KBM-7 (cell line): ENCODE measurements around the gene B3GNT3.

Experiments
- DNase-seq: peaks from one replicate; pipeline ENCODE4 v3.0.0-alpha.2; 2015
- in situ Hi-C: fragments of 300-500 bp; cut with MboI; formaldehyde crosslinking; loops from 2 replicates; pipeline ENCODE4 v1.14.3; 2020; ENCODE audit warnings: low sequenced_read_pairs, low pct_unique_long_range_greater_than_20kb, mixed read lengths

B3GNT3 gene

DNA sequence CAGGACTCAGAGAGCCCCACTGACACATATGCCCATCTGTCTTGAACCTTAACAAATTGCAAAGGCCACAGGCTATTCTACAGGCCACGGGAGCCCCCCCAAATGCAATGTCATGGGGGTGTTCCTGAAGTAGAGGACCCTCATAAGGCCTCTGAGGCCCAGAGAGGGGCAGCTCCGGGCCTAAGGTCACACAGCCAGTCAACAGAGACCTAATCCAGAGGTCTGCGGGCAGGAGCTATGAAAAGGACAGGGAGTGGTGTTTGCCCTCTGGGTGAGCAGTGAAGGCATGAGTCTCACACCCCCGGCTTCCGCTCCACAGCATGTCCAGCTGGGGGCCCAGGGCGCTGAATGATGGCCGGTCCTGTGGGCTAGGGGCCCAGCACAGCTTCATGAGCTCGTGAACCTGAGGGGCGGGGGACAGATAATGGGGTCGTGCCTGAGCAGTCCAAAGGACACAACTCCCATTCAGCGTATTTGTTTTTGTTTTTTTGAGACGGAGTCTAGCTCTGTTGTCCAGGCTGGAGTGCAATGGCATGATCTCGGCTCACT, 31.6 kb downstream of the B3GNT3 start:
- in situ Hi-C loops, result no loop called here

DNA sequence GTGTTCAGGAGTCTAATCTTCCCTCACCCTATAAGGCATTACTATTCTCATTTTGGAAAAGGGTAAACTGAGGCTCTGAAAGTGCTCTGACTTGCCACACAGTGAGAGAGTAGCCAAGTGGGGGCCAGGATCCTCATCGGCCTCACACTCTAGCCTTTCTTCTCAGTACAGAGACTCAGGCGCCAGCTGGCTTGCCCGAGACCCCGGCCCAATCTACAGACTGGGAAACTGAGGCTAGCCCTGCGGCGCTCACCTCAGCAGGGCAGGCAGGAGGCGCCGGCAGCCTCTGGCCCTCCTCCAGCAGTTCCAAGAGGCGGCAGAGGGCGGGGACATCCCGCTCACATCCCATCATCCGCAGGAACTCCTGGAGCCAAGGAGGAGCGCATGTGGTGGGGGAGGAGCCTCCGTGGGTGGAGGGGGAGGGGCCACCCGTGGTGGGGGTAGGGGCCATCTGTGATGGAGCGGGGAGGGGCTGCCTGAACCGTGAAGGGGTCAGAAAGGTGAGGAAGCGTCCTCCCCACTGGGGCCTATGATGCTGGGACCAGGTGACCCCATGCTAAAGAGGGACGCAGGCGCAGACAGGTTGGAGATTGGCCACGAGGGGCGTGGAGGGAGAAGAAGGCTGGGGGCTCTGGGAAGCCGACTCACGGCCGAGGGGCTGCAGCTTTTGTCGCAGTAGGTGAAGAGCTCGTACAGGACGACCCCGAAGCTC, 35.1 kb downstream of the B3GNT3 start:
- in situ Hi-C loops, result no loop called here
- no peak for DNase-seq

More for the DNA sequence above, 31.6 kb downstream of the B3GNT3 start:
- DNase-seq, result no peak

DNA sequence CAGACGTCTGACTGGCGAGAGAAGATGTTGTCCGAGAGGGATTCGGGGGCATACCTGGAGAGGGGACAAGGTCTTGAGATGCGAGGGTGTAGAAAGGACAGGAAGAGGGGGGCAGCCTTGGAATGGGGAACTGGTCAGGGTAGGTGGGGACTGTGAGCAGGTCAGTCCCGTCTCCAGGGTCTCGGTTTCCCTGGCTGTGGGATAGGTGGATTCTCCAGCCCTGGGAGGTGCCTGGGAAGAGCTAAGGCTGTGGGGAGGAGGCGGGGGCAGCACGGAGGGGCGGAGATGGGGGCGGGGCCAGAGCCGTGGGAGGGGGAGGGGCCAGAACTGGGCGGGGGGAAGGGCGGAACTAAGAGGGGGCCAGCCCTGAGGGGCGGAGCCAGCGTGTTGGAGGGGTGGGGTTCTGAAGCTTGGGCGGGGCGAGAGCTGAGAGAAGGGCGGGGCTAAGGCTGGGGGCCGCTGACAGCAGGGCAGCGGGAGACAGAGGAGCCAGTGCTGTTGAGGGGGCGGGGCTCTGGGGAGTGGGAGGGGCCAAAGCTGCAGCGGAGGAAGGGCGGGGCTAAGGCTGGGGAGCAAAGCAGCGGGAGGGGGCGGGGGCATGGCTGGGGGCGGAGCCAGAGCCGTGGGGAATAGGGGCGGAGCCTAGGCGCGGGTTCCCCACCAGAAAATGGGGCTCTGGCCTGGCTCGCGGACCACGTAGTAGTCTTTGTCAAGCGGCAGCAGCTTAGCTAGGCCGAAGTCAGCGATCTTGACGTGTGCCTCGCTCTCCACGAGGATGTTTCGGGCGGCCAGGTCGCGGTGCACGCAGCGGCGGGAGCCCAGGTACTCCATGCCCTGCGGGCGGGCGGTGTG, 35.9 kb downstream of the B3GNT3 start:
- DNase-seq, result no peak

DNA sequence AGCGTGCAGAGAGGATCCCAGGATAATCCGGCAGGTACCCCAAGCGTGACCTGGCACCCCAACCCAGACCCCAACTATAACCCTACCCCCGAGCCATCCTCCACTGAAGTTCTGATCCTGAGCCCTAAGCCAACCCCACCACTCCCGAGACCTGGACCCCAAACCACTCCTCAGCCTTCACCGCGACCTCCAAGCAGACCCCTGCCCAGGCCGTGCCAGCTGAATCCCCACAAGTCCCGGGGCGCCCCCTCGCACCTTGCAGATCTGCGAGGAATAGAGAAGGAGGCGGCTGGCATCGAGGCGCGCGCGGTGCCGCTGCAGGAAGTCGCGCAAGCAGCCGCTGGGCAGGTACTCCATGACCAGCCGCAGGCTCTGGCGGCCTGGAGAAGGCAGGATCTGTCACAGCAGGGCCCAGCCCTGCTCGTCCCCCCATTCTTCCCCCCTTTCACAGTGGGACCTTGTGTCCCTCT, 36.5 kb downstream of the B3GNT3 start:
- DNase-seq, result no peak
- in situ Hi-C loops, result no loop called here

More for the DNA sequence above, 35.9 kb downstream of the B3GNT3 start:
- in situ Hi-C loops, result no loop called here

DNA sequence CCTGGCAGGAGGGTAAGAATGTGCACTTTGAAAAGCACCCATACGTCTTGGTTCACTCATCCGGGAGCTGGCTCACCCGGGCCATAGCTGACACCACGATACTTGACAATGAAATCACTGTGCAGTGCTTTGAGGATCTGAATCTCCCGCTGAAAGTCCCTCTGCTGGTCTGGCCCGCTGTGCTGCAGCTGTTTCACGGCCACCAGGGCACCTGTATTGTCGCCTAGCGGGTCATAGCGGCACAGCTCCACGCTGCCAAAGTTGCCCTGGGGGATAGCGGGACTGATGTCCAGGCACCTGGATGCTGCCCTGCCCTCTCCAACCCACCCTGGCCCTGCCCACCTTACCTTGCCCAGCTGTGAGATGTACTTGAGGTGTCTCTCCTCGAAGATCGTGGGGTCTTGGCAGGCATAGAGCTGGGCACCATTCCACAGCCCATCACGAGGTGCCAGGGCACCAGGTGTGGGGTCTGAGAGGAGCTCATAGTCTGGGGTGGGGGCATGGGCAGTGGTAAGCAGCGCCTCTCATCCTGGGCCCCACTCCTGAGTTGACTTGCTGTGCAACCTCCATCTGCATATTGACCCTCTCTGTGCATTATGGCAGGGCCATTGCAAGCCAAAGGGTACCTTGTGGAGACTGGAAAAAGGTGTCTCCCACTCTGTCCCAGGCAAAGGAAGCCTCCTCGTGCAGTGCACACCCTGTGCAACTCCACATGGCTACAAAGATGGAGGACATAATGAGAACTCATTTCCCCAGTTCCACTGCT, 37.7 kb downstream of the B3GNT3 start:
- DNase-seq, result no peak
- in situ Hi-C loops, result no loop called here

- DNase-seq, result no peak
- in situ Hi-C loops, result no loop called here
These were observed 39.6 kb downstream of the B3GNT3 start for GRCh38 chr19:17834350-17835181.

DNA sequence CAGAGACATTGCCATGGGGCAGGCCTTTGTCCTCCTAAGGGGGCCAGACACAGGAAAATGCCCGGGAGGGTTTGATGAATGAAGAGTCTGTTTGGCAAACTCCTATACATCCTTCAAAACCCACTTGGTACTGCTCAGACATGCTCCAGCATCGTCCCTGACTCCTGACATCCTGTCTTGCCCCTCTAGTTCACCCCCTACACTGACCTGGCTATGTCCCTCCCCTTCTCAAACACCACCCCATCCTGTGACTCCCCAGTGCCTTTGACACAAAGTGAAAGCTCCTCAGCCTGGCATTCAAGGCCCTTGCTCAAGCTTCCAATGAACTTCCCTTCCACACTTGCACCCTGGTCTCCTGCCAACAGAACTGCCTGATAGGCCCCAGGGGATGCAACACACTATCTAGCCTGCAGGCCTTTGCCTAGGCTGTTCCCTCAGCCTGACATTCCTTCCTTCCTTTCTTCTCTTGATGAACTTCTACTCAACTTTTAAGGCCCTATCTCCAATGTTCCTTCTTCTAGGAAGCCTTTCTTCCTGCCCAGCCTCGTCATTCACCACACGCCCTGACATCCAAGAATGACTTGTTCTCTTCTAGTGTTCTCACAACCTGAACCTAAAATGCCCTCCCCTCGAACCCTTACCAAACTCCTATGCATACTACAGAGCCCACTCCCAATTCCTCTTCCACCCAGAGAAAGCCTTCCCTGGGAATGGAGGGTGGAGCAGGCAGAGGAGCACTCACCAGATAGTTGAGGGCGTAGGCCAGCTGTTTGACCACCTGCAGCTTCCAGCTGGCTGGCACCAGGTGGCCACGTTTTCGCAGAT, 40.5 kb downstream of the B3GNT3 start:
- DNase-seq, result no peak
- in situ Hi-C loops, result no loop called here

- in situ Hi-C loops, result no loop called here
- no peak for DNase-seq
These were observed 41.6 kb downstream of the B3GNT3 start for GRCh38 chr19:17836530-17836929.

GRCh38 chr19:17837972-17838371, 43.0 kb downstream of the B3GNT3 start:
- in situ Hi-C loops, result no loop called here
- DNase-seq, result no peak

DNA sequence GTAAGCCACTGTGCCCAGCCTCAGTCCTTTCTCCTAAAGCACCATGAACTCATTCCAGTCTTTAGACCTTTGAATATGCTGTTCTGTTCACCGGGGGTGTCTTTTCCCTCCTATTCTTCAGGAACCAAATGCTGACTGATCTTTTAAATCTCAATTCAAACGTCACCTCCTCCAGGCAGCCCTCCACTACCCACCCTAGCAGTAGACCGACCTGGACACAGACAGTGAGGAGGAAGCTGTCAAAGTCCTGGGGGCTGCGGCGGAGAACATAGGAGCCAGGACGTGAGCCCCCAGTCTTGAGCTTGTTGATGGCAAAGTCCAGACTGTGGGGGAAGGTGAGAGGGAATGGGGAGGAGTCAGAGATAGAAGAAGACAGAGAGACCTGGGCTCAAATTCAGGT, 45.1 kb downstream of the B3GNT3 start:
- in situ Hi-C loops, result no loop called here
- no peak for DNase-seq

DNA sequence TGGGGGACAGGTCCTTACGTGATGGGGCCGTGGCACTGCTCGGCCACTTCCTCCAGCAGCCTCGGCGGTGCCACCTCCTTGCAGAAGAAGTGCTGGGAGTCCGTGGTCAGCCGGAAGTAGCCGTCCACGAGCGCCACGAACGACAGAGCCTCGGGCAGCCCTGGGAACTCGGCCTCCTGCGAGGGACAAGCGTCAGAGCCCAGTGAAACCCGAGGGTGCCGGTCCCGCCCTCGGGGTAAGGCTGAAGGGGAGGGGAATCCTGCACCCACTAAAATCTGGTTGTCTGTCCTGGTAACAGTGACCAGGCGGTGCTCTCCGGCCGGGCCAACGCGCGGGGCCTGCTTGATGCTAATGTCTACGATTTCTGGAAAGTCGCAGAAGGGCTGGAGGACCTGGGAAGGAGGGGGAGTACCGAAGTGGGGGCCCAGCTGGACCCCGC, 46.5 kb downstream of the B3GNT3 start:
- no peak for DNase-seq
- in situ Hi-C loops, result no loop called here

- in situ Hi-C loops, result no loop called here
- no peak for DNase-seq
These were observed 47.1 kb downstream of the B3GNT3 start for GRCh38 chr19:17841810-17842662.

DNA sequence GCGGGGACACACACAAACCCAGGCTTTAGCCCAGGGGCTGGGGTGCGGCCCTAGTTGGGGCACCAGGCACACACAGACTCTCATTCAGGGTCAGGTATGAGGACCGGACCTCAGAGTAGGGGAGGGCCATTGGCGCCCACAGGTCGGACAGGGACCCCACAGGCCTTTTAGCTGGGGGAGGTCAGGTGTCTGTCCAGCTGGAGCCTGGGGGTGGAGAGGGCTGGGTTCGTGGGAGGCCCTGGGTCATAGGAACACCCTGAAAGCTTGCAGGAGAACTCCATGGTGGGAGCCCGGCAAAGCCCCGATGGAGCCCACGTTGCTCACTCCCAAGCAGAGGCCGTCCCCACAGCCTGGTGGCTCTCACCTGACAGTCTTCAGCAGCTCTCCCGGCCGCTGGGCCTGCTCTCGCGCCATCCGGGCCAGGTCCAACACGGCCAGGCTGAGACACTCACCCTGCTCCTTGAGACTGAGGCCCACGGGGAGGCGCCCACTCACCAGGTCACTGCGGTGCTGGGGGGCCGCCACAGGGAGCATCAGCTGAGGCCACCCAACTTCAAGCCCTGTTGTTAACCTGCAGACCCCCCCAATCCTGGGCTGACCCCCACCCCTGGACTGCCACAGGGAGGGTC, 47.8 kb downstream of the B3GNT3 start:
- in situ Hi-C loops, result no loop called here
- DNase-seq, result no peak

DNA sequence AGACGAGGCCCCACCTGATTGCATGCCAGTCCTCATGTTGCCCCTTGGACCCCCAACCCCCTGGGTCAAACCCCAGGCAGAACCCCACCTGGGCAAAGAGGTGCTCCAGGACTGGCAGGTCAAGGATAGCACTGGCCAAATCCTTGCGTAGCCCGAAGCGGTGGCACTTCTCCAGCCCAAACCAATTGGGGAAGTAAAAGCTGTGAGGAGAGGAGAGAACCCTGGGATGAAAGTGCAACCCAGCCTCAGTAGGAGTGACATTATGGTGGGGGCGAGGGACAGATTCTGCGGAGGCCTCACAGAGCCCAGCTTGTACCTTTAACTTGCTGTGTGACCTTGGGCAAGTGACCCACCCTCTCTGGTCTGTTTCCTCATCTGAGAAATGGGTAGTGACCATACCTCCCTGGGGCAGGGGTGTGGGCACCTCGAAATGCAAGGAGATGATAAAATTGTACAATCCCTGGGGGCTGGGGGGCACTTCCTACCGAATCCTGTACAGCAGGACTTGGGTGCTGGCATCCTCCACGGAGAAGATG, 48.4 kb downstream of the B3GNT3 start:
- no peak for DNase-seq
- in situ Hi-C loops, result no loop called here

- in situ Hi-C loops, result no loop called here
- DNase-seq, result no peak
These were observed 49.1 kb downstream of the B3GNT3 start for GRCh38 chr19:17843908-17844490.

- in situ Hi-C loops, result no loop called here
- no peak for DNase-seq
These were observed 51.2 kb downstream of the B3GNT3 start for GRCh38 chr19:17846146-17846545.
